ENCODE measurements around the gene PYGO2.

PYGO2 gene

GRCh38 chr1:154958681-154959425 lies 2.7 kb downstream of the PYGO2 start:
- H3K27ac ChIP-seq = peak overlapping the region in 1 of 2 donors; percentile 25
- H3K4me3 ChIP-seq = no peak overlapping the region
- no peak for DNase-seq (ENCODE audit: low spot score)
- TF ChIP-seq CTCF (IDR thresholded peaks at IDR 0.05) = no peak

GRCh38 chr1:154958036-154958435 lies 3.5 kb downstream of the PYGO2 start:
- H3K27ac ChIP-seq = no peak overlapping the region

GRCh38 chr1:154957091-154957657 lies 4.4 kb downstream of the PYGO2 start:
- no peak for DNase-seq (ENCODE audit: low spot score)
- H3K4me3 ChIP-seq = peak overlapping the region; percentile 72
- peak overlapping the region; percentile 80 to 84 for H3K27ac ChIP-seq
- no peak for TF ChIP-seq CTCF (IDR thresholded peaks at IDR 0.05)

More at GRCh38 chr1:154958036-154958435, 3.5 kb downstream of the PYGO2 start:
- H3K4me3 ChIP-seq = no peak overlapping the region
- no peak for DNase-seq (ENCODE audit: low spot score)
- no peak for TF ChIP-seq CTCF (IDR thresholded peaks at IDR 0.05)

GRCh38 chr1:154956544-154956941 lies 5.0 kb downstream of the PYGO2 start:
- TF ChIP-seq CTCF (IDR thresholded peaks at IDR 0.05) = no peak
- Histone ChIP-seq H3K27ac (peak overlapping the region; percentile 80 to 84), H3K4me3 (peak overlapping the region; percentile 72)
- no peak for DNase-seq (ENCODE audit: low spot score)

GRCh38 chr1:154955718-154956543 lies 5.7 kb downstream of the PYGO2 start, which contains the start of gene PBXIP1:
TSS of gene PBXIP1 (minus strand) at chr1:154956099. CDS start at chr1:154953721, 2,378 bp downstream.
- no peak for TF ChIP-seq CTCF (IDR thresholded peaks at IDR 0.05)
- peak within 1 kb of the TSS; percentile 80 to 84 for H3K27ac ChIP-seq
- peak within 1 kb of the TSS; percentile 72 for H3K4me3 ChIP-seq
- DNase-seq (ENCODE audit: low spot score) = peak; percentile 91

GRCh38 chr1:154955039-154955717 lies 6.4 kb downstream of the PYGO2 start:
- H3K4me3 ChIP-seq = peak overlapping the region; percentile 72
- TF ChIP-seq CTCF (IDR thresholded peaks at IDR 0.05) = no peak
- H3K27ac ChIP-seq = peak overlapping the region; percentile 80 to 84
- DNase-seq (ENCODE audit: low spot score) = peak; percentile 85

Measured in coronary artery (tissue), 2 donors.